Measurements from ENCODE around the gene SYT10.
"Not testable (repeated sequence)": the region's sequence is repeated elsewhere in the genome, so short reads cannot be mapped to it uniquely, and the experiment has no call there.

SYT10 gene, protein sequence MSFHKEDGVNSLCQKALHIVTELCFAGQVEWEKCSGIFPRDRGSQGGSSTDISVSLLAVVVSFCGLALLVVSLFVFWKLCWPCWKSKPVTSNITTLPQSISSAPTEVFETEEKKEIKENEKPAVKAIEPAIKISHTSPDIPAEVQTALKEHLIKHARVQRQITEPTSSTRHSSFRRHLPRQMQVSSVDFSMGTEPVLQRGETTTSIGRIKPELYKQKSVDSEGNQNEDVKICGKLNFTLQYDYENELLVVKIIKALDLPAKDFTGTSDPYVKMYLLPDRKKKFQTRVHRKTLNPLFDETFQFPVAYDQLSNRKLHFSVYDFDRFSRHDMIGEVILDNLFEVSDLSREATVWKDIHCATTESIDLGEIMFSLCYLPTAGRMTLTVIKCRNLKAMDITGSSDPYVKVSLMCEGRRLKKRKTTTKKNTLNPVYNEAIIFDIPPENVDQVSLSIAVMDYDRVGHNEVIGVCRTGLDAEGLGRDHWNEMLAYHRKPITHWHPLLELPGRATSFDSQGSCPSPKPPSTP

DNA sequence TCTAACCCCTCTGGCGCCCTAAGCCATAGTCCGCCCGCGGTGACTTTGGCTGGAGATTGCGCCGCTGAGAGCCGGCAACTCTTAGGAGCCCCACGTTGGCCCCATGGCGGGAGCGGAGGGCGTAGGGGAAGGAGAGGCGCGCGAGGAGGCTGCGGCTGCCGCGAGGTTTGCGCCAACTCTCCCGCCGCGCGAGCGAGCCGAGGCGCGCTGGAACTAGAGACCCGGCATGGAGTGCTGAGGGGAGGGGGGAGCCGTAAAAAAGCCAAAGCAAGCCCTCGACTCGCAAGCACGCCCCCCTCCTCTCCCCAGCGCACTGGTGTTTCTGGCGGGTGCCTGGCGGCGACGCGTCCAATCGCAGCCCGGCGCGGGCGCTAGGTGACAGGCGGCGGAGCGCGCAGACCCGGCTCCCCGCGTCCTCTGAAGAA lies at the start of gene SYT10:
Gene SYT10, minus strand, starts transcription at position 233 of the 425 bp plus-strand sequence. CDS start 297 bp downstream, outside the sequence.
- DNase-seq (ENCODE audit: low read depth): no peak

DNA sequence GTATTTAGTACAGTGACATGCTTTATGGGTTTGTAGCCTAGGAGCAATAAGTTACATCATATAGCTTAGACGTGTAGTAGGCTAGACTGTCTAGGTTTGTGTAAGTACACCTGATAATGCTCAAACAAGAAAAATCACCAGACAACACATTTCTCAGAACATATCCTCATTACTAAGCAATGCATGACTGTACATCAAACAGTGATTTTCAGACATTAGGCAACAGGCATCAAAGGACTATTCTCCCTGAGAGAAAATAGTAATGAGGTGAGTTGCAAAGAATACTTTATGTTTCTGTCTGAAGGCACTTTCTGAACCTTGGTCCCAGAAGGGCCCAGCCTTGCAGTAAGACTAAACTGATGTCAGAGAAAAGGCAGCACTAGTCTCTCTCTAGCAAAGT lies 48.4 kb upstream of the SYT10 start:
- no peak for DNase-seq (ENCODE audit: low read depth)

DNA sequence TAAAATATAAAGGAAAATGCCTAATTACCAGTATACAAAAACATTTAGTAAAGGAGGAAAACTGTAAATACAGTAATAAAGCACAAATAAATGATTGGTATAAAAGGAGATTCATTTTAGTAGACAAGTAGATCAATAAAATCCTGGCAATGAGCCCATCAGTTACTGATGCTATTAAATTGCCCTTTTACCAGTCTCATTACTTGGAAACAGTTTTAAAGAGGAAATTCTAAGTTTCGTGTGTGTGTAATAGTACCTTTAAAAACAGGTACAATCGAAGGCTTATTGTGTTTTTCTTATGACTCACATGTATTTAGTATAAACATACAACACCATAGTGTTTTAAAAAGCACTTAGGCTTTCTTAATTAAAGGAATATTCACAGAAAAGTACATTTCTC lies 46.4 kb upstream of the SYT10 start:
- no peak for DNase-seq (ENCODE audit: low read depth)

DNA sequence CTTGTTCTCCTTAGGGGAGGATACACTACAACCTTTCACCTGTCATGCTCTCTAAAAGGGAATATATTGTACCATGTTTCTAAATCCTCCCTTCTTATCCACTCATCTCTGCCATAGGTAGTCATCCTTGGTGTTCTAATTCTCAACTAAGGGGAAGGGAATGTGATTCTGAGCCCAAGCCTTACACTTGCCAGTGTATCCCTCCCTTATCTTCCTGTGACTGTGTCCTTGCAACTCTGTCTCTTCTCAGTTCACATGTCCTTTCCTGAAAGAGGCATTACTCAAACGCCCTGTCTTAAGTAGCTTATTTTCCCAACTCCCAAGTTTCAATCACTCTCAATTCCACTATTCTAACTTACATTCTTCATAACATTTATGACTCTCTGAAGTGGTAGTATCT lies 44.5 kb upstream of the SYT10 start:
- no peak for DNase-seq (ENCODE audit: low read depth)

DNA sequence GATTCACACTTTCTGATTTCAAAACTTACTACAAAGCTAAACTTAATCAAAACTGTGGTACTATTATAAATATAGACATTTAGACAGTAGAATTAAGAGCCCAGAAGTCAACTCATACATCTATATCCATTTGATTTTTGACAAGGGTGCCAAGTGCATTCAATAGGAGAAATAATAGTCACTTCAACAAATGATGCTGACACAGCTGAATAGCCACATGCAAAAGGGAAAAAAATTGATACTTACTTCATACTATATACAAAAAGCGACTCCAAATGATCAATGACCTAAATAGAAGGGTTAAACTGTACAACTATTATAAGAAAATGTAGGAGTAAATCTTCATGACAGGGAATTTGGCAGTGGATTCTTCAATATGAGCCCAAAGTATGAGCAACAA lies 40.7 kb upstream of the SYT10 start:
- DNase-seq (ENCODE audit: low read depth): no peak

DNA sequence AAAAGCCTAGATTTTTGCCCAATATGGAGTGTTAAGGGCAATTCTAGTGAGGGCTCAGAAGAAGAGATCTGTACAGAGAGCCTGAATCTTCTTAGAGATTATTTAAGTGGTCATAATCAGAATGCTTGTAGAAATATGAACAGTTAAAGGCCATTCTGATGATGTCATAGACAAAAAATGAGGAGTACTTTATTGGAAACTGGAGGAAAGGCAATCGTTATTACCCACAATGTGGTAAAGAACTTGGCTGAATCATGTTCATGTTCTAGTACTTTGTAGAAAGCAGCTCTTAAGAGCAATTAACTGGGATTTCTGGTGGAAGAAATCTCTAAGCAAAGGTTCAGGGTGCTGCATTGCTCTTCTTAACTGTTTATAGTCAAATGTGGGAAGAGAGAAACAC lies 36.4 kb upstream of the SYT10 start:
- no peak for DNase-seq (ENCODE audit: low read depth)

DNA sequence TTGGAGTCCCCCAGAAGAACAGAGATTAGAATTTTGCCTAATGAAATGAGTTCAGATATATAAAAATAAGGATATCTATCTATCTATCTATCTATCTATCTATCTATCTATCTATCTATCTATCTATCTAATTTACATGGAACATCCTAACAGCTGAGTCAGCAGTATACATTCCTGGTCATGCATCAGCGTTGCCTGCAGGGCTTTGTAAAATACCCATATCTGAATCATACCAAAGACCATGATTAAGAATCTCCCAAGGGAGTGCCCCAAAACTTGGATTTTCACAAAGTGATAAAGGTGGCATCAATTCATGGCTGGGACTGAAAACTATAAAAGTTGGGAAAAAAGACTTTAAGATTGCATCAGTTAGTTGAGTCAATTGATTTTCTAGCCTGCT lies 32.7 kb upstream of the SYT10 start:
- no peak for DNase-seq (ENCODE audit: low read depth)

DNA sequence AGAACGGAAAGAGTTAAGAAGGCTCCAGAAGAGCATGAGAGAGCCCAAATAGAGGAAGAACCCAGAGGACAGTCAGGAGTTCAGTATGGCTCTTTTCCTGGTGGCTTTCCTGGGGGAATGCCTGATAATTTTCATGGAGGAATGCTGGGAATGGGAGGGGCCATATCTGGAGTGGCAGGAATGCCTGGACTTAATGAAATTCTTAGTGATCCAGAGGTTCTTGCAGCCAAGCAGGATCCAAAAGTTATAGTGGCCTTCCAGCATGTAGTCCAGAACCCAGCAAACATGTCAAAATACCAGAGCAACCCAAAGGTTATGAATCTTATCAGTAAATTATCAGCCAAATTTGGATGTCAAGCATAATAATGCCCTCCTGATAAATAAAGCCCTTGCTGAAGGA lies 15.5 kb upstream of the SYT10 start:
- DNase-seq (ENCODE audit: low read depth): no peak

DNA sequence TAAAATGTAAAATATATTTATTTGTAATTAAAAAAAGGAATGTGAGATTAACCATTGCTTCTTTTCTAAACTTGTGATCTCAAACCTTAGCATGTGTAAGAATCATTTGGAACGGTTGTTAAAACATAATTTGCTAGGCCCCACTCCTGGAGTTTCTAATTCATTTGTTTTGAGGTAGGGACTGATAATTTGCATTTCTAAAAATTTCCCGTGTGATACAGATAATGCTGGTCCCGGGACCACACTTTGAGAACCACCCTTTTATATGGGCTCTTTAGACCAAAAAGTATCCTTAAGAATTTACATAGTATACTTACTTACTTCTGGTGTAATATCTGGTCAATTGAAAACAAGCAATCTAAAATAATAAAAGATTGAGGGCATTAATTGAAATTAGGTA lies 10.9 kb upstream of the SYT10 start:
- no peak for DNase-seq (ENCODE audit: low read depth)

DNA sequence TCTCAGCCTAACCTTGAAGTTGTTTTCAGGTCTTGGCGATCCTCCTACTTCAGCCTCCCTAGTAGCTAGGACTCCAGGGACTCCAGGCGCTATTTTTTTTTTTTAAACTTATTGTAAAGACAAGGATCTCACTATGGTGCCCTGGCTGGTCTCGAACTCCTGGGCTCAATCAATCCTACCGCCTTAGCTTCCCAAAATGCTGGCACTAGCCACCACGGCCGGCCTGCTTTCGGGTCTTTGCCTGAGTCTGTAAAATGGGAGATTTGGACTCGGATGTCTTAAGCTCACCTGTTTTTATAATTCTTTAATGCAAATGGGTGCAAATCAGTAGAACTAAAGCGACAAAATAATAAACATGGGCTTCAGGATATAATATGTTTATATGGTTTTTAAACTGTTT lies 858 bp upstream of the SYT10 start:
- DNase-seq (ENCODE audit: low read depth): no peak

DNA sequence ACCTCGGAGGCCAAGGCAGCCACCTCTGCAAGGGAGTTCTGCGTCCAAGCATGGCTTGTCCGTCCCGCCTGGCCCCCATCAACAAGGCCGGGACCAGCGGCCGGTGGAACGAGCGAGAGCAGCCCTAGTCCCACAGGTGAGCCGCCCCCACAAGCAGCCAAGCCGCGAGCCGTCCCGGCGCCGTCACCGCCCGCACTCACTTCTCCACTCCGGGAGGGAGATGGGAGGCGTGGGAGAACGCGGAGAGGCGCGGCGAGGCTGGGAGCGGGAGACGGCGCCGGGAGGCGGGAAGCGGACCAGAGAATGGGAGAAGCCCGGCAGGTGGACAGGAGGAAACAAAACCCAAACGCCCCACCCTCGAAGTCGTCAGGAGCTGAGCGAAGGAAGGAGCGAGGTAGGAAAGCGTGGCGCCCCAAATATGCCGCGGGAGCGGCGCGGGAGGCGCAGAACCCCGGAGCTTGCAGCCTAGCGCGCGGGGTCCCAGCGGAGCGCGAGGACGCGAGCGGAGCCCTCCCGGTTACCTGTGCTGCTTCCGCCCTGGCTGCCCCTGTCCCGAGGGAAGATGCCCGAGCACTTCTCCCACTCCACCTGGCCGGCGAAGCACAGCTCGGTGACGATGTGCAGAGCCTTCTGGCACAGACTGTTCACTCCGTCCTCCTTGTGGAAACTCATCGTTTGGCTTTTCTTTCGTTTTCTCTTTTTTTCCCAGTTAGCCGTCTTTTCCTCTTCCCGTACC lies 600 bp downstream of the SYT10 start:
- DNase-seq (ENCODE audit: low read depth): no peak

DNA sequence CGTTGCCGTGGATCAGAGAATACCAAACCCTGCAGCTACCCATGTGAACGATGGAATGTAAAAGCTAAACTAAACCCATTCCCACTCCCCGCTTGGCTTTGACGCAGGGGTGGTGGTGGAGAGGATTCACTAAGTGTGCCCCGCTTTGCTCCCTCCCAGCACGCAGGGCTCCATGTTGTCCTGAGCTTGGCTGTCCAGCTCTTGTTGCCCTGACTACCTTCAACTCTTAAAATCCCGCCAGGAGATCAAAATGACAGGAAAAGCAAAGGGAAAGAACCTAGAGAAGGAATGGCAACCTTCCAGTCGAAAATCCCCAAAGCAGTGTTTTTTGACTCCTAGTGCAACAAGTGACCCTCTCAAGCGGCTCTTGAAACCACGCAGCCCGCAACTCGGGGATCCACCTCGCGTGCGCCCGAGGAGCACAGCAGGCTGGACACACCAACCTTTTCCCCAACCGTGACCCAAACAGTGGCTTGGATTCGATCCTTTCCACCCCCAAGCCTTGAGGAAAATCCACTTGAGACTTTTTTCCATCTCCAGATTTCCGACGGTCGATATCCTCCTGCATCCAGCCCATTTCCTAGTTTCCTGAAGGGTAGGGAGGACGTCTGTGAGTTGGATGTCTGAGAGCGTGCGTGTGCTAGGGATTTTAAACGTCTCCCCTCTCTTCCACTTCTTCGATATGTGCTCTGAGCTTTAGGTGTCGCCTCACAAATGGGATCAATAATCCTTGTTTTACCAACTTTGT lies 1.4 kb downstream of the SYT10 start:
- DNase-seq (ENCODE audit: low read depth): no peak

DNA sequence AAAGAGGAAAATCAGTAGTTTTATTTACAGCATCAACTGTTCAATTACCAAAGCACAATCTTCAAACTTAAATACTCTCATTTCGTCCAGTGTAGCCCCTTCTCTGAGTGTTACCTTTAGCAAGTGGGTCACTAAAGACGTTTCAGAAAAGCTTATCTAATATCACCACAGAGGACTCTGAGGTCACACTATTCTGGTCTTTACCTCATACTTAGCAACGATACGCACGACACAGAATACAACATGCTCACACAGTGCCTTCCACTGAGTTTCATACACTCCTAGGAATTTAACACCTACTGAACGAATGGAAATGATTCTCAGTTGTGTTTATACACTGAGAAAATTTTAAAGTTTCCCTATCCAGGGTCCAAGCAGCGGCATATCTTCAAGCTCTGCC lies 2.0 kb downstream of the SYT10 start:
- no peak for DNase-seq (ENCODE audit: low read depth)

DNA sequence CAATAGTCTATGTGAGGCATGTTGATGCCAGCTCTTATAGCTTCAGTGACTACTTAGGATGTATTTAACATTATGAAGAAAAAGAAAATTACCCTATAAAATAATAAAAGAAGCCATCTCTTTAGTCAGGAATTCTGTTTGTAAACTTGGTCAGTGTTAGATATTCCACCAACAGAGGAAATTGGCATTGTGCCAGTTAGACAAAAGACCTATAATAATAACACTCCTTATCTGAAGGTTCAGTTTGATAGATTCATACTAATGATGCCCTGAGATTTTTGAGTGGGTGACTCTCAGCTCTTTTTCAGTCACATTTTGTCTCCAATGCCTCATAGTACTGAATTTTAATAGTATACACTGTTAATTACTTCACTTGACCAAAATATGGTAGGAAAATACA lies 6.6 kb downstream of the SYT10 start:
- DNase-seq (ENCODE audit: low read depth): no peak

DNA sequence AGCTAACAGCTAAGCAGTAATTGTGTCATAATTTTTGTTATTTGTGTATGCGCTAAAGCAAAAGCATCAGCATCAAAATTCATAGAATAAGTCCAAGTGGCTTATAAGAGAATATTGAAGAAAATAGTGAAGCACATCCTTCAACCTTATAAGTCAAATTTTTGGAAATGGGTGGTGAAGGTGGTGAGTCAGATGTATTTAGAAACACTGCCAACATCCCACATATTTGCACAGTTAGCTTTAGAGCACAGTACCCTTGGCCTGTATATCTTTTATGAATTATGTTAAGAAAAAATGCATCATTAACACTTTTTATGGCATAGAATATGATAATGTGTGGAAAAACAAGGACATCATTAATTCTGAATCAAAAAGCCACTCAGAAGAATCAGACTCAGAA lies 8.0 kb downstream of the SYT10 start:
- no peak for DNase-seq (ENCODE audit: low read depth)

DNA sequence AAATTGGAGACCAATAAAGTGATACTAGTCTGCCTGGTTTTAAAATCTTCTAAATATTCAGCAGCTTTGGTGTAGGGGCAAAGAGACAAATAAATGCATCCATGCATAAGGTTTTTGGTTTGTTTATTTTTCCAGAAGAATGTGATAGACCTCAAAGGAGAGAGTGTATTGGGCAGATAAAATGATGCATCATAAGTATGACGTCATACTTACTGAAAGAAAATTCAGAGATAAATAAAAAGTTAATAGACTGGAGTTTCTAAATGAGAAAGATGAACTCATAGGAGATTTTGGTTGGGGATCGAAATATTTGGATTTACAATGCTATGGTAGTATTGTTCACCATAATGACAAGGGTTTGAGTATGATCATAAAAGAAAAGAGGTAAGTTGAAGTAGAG lies 10.2 kb downstream of the SYT10 start:
- no peak for DNase-seq (ENCODE audit: low read depth)

DNA sequence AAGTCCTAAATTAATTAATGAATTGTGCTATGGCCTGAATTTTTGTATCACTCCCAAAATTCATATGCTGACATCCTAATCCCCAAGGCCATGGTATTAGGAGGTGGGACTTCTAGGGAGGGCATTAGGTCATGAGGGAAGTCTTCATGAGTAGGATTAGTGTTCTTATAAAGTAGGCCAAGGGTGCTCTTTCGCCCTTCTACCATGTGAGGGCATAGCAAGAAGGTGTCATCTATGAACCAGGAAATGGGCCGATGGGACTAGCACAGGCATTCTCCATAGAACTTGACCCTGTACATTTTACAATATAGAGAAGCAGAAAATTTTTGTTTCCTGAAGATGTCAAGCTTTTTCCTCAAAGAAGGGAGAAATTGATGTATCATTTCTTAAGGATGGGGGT lies 12.5 kb downstream of the SYT10 start:
- DNase-seq (ENCODE audit: low read depth): no peak

DNA sequence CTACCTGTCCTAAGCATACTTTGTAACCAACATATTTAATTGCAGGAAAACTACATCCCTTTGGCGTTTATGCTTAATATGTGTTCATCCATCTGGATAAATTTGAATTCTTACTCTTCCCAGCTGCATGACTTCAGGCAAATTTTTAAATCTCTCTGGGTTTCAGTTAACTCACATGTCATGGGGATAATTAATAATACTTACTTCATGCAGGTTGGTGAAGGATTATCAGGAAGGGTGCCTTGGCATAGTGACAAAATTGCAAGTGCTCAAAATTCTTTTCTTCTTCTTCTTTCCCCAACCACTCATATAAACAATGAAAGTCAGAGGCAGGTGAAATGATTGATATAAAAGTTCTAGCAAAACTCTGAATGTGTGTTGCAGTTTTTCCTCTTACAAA lies 15.9 kb downstream of the SYT10 start:
- no peak for DNase-seq (ENCODE audit: low read depth)

DNA sequence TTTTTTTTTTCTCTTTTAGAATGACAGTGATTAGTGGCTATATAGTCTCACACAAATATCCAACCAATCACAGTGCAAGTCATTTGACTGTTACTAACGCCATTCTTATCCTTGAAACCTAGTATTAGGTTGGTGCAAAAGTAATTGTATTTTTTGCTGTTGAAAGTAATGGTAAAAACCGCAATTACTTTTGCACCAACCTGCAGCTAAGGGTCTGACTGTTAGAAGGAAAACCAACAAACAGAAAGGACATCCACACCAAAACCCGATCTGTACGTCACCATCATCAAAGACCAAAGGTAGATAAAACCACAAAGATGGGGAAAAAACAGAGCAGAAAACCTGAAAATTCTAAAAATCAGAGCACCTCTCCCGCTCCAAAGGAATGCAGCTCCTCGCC lies 27.2 kb downstream of the SYT10 start:
- DNase-seq (ENCODE audit: low read depth): not testable (repeated sequence)

DNA sequence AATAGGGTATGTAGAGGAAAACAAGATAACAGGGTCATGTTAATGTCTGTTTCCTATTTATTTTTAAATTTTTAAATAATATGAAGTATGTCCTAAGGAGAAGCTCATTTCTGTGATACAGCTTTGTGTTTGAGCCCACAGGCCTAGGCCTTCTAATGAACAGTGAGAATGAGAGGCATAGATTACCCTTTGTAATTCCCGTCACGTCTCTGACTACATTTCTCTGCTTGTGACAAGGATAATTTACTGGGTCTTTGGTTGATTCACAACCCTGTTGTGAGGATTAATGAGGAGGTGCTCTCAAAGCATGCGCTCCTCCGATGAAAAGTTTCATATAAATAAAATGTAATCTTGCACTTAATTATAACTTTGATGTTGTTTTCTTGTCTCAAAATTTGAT lies 56.1 kb downstream of the SYT10 start:
- no peak for DNase-seq (ENCODE audit: low read depth)

DNA sequence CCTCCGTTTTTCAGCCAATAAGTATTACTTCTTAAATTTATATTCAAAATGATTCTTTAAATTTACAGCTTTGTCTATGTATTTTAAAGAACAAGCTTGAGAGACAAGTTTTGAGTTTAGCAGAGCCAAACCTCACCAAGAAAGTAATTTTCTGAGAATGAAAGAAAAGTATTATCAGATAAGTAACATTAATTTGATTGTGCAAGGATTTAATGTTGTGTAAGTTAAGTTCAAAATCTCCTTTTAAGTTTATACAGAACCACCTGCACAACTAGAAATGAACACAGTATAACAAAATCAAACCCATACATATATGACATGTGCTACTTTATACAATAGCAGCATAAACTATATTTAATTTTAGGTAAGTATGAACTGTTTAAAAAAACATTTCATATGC lies 63.5 kb downstream of the SYT10 start:
- no peak for DNase-seq (ENCODE audit: low read depth)

DNA sequence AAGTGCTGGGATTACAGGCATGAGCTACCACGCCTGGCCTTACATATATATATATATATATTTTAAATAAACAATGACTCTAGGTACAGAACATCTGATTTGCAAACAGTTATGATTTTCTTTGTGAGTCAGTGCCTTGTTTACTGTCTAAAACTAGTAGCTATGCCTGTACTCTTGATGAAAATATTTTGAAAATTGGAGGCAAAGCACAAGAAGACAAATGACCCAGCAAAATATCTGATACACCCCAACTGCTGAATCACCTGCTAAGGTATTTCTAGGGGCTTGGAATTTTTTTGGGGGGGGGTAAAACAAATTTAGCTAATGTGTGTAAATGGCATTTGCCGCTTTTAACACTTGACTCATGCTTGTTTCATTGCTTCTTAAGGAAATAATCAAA lies 69.3 kb downstream of the SYT10 start:
- no peak for DNase-seq (ENCODE audit: low read depth)

DNA sequence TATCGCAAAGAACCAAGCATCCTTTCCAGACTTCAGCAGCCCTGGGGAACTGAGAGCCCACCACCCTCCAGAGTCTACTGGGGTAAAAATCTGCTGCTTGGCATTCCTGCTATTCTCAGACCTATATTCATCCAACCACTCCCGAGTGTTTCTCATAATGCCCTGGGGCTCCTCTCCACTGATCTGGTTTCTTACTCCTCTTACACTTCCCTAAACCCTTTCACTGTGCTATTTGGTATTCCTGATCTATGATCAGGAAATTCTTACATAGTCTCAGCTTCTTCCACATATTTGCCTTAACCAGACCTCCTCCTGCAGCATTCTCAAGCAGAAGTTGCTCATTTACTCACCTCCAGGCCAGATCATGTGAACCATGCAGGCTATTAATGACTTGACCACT lies 82.4 kb downstream of the SYT10 start:
- no peak for DNase-seq (ENCODE audit: low read depth)

Data from stimulated activated CD8-positive, alpha-beta memory T cell treated with anti-CD3 and anti-CD28 coated beads, Interleukin-15, amount 100 ng/mL, for 1 hour (primary cell).